Esophagus (tissue), 2 donors: ENCODE results near the gene GABARAPL2. TPM values are rescaled to one million over a fixed set of nuclear protein-coding genes. Genes with fewer than 3 reads are reported as not detected.
"Not testable (repeated sequence)": the region's sequence is repeated elsewhere in the genome, so short reads cannot be mapped to it uniquely, and the experiment has no call there.

Experiments
- H3K27ac ChIP-seq, 2 donors: one replicate each; pipeline ENCODE4 v1.5.1; 2013; ENCODE audit warnings: low read depth in 2 of 2, mild to moderate bottlenecking in 2 of 2, inconsistent platforms in 1 of 2, low read length in 1 of 2, moderate library complexity in 1 of 2
- H3K27me3 ChIP-seq, 2 donors: one replicate each; pipeline ENCODE4 v1.6.1; 2013; ENCODE audit warnings: low read length in 2 of 2, control low read depth in 1 of 2, mild to moderate bottlenecking in 1 of 2; ENCODE audit not compliant: insufficient read depth in 2 of 2, control insufficient read depth in 1 of 2
- H3K36me3 ChIP-seq, 2 donors: one replicate each; pipeline ENCODE4 v1.6.1; 2013; ENCODE audit warnings: low read length in 1 of 2; ENCODE audit not compliant: control insufficient read depth in 2 of 2, insufficient read depth in 2 of 2
- H3K4me1 ChIP-seq, 2 donors: one replicate each; pipeline ENCODE4 v1.6.1; 2013; ENCODE audit warnings: low read length in 1 of 2; ENCODE audit not compliant: control insufficient read depth in 2 of 2, insufficient read depth in 2 of 2
- H3K4me3 ChIP-seq, 2 donors: one replicate each; pipeline ENCODE4 v1.5.1; 2013; ENCODE audit warnings: low read length in 2 of 2, mild to moderate bottlenecking in 2 of 2, low read depth in 1 of 2, moderate library complexity in 1 of 2
- H3K9me3 ChIP-seq, 2 donors: one replicate each; pipeline ENCODE4 v1.6.1; 2013; ENCODE audit warnings: mild to moderate bottlenecking in 2 of 2, low read depth in 1 of 2, low read length in 1 of 2, moderate library complexity in 1 of 2; ENCODE audit not compliant: control insufficient read depth in 2 of 2, insufficient read depth in 1 of 2
- WGBS, 2 donors: extraction: QIAGEN DNeasy Blood & Tissue Kit; methylation state at CpG; one replicate each; pipeline ENCODE4 v1.1.7; 2013; 5-methylcytosine and 5-hydroxymethylcytosine counted together
- polyA plus RNA-seq, 2 donors: library from polyadenylated mRNA; stranded (reverse); fragments of 200-250 nt; gene quantifications; one replicate each; pipeline ENCODE4 v1.2.3, GENCODE V29; 2013
- donor health status: healthy with polysubstance abuse.
- donor health status: Bipolar disorder and iron deficiency.

Gene GABARAPL2
- polyA plus RNA-seq, 2 donors, result 83.1 to 96.6 TPM

- no peak overlapping the region for H3K4me3 ChIP-seq
- H3K9me3 ChIP-seq, result no peaks in the 10 kb centered on the region
- no peaks in the 10 kb centered on the region for H3K36me3 ChIP-seq
- WGBS, 2 donors, result 77 to 84% methylated on average over 19 of the region's 19 CpGs
- no peaks in the 10 kb centered on the region for H3K4me1 ChIP-seq
- no peaks in the 10 kb centered on the region for H3K27me3 ChIP-seq
- H3K27ac ChIP-seq, result no peak overlapping the region
These were observed 31.5 kb upstream of the GABARAPL2 start for GRCh38 chr16:75534560-75535205.

GRCh38 chr16:75535211-75535843, 30.9 kb upstream of the GABARAPL2 start:
- Histone ChIP-seq H3K9me3 (no peaks in the 10 kb centered on the region), H3K27me3 (no peaks in the 10 kb centered on the region), H3K36me3 (no peaks in the 10 kb centered on the region), H3K4me1 (no peaks in the 10 kb centered on the region), H3K4me3 (no peak overlapping the region), H3K27ac (no peak overlapping the region)
- 66 to 79% methylated on average over 30 to 34 of the region's 34 CpGs for WGBS, 2 donors

GRCh38 chr16:75535901-75536300, 30.3 kb upstream of the GABARAPL2 start, which contains the start of gene CHST5:
Gene CHST5 (minus strand): TSS chr16:75536108. CDS start chr16:75530384, 5,724 bp downstream.
- H3K27ac ChIP-seq, result no peak within 1 kb of the TSS
- no peak within 1 kb of the TSS for H3K4me3 ChIP-seq
- no peaks in the 10 kb centered on the region for H3K27me3 ChIP-seq
- 90 to 91% methylated on average over 7 of the region's 7 CpGs for WGBS, 2 donors
- H3K36me3 ChIP-seq, result no peaks in the 10 kb centered on the region
- no peaks in the 10 kb centered on the region for H3K9me3 ChIP-seq
- no peaks in the 10 kb centered on the region for H3K4me1 ChIP-seq

GRCh38 chr16:75537776-75538175, 28.4 kb upstream of the GABARAPL2 start:
- Histone ChIP-seq H3K4me1 (no peaks in the 10 kb centered on the region), H3K27me3 (no peaks in the 10 kb centered on the region), H3K27ac (no peak overlapping the region), H3K4me3 (no peak overlapping the region), H3K36me3 (no peaks in the 10 kb centered on the region), H3K9me3 (no peaks in the 10 kb centered on the region)
- WGBS, 2 donors, result 78 to 82% methylated on average over 4 of the region's 4 CpGs

GRCh38 chr16:75538882-75539565, 27.2 kb upstream of the GABARAPL2 start:
- not testable (repeated sequence) for H3K27me3 ChIP-seq, H3K27ac ChIP-seq, H3K9me3 ChIP-seq, H3K4me3 ChIP-seq, H3K36me3 ChIP-seq, H3K4me1 ChIP-seq
- 73 to 83% methylated on average over 6 to 8 of the region's 10 CpGs for WGBS, 2 donors

- no peaks in the 10 kb centered on the region for H3K27me3 ChIP-seq
- WGBS, 2 donors, result 75 to 93% methylated on average over 5 of the region's 5 CpGs
- H3K9me3 ChIP-seq, result no peaks in the 10 kb centered on the region
- peaks cover 0 to 6% of the 10 kb centered on the region in 2 donors for H3K36me3 ChIP-seq
- H3K4me3 ChIP-seq, result no peak overlapping the region
- no peak overlapping the region for H3K27ac ChIP-seq
- H3K4me1 ChIP-seq, result no peaks in the 10 kb centered on the region
These were observed 24.9 kb upstream of the GABARAPL2 start for GRCh38 chr16:75541236-75541635.

- H3K4me3 ChIP-seq, H3K27me3 ChIP-seq, H3K4me1 ChIP-seq, H3K36me3 ChIP-seq, H3K9me3 ChIP-seq, H3K27ac ChIP-seq: not testable (repeated sequence)
- WGBS, 2 donors, result 86 to 91% methylated on average over 8 of the region's 8 CpGs
These were observed 23.7 kb upstream of the GABARAPL2 start for GRCh38 chr16:75542462-75542861.

GRCh38 chr16:75545879-75546278, 20.3 kb upstream of the GABARAPL2 start:
- H3K4me1 ChIP-seq, H3K9me3 ChIP-seq, H3K4me3 ChIP-seq, H3K27me3 ChIP-seq, H3K36me3 ChIP-seq, H3K27ac ChIP-seq: not testable (repeated sequence)
- WGBS, 2 donors, result no CpG with 5 or more reads among the region's 1 CpG

- 91 to 97% methylated on average over 7 of the region's 7 CpGs for WGBS, 2 donors
- Histone ChIP-seq H3K9me3 (no peaks in the 10 kb centered on the region), H3K27me3 (no peaks in the 10 kb centered on the region), H3K36me3 (peaks cover 0 to 6% of the 10 kb centered on the region in 2 donors), H3K4me1 (no peaks in the 10 kb centered on the region), H3K4me3 (no peak overlapping the region), H3K27ac (no peak overlapping the region)
These were observed 19.9 kb upstream of the GABARAPL2 start for GRCh38 chr16:75546293-75546692.
